ENCODE results near the gene FMN1.

DNA sequence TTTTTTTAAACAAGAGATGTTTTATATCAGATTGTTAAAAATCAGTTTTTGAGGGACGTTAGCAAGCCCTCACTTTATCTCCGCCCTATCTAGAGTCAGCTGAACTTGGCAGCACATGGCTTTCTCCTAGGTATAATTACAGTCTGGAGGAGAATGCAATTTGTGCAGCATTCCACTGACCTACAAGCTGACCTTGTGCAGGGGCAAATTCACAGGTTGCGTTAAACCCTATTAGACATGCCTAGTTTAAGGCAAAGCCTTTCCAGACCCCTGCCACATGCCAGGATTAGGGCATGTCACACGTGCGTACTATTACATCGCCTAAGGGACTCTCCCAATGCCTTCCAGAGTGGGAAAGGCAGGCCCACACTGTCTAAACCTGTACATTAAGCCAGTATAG, 252.7 kb downstream of the FMN1 start:
- no peak for TF ChIP-seq POLR2AphosphoS5 (IDR thresholded peaks at IDR 0.05; ENCODE audit: low read depth, low read length)
- TF ChIP-seq TAF1 (IDR thresholded peaks at IDR 0.05; ENCODE audit: borderline replicate concordance, low read depth, low read length), result no peak

Data from GM12892 (cell line).